WTC11 (cell line): ENCODE data around the gene ZBTB37. TPM values are rescaled to one million over a fixed set of nuclear protein-coding genes. Genes with fewer than 3 reads are reported as not detected.

ENCODE experiments used
- AR ChIP-seq: fragments of 250-450 bp; sonication (Bioruptor Pico); IDR thresholded peaks from 2 replicates; pipeline ENCODE4 v1.9.0; 2021; ENCODE audit warnings: mild to moderate bottlenecking
- ATF1 ChIP-seq: sonication (generic); formaldehyde crosslinking; IDR thresholded peaks from 2 replicates; pipeline ENCODE4 v1.8.1; 2023; ENCODE audit warnings: mild to moderate bottlenecking, moderate library complexity, missing genetic modification reagents
- CREB1 ChIP-seq: sonication (generic); formaldehyde crosslinking; IDR thresholded peaks from 2 replicates; pipeline ENCODE4 v1.8.0; 2023; ENCODE audit warnings: mild to moderate bottlenecking, missing genetic modification reagents
- CREM ChIP-seq: sonication (generic); formaldehyde crosslinking; IDR thresholded peaks from 2 replicates; pipeline ENCODE4 v1.8.1; 2022; ENCODE audit warnings: mild to moderate bottlenecking, missing genetic modification reagents, moderate library complexity
- EMX1 ChIP-seq: fragments of 250-450 bp; sonication (Bioruptor Pico); IDR thresholded peaks from 2 replicates; pipeline ENCODE4 v1.8.0; 2021; ENCODE audit warnings: mild to moderate bottlenecking
- ERG ChIP-seq: fragments of 250-450 bp; sonication (Bioruptor Pico); IDR thresholded peaks from 2 replicates; pipeline ENCODE4 v1.8.0; 2021; ENCODE audit warnings: mild to moderate bottlenecking
- ESRRA ChIP-seq: sonication (generic); formaldehyde crosslinking; IDR thresholded peaks from 2 replicates; pipeline ENCODE4 v1.8.1; 2022; ENCODE audit warnings: mild to moderate bottlenecking, missing genetic modification reagents, borderline replicate concordance
- FOXJ3 ChIP-seq: sonication (generic); formaldehyde crosslinking; IDR thresholded peaks from 2 replicates; pipeline ENCODE4 v1.9.0; 2021; ENCODE audit warnings: missing genetic modification reagents, mild to moderate bottlenecking, borderline replicate concordance
- FOXP1 ChIP-seq: sonication (generic); formaldehyde crosslinking; IDR thresholded peaks from 2 replicates; pipeline ENCODE4 v1.8.0; 2022; ENCODE audit warnings: missing genetic modification reagents, mild to moderate bottlenecking, moderate library complexity, borderline replicate concordance
- GRHL2 ChIP-seq: fragments of 250-450 bp; sonication (Bioruptor Pico); IDR thresholded peaks from 2 replicates; pipeline ENCODE4 v1.8.0; 2022; ENCODE audit warnings: mild to moderate bottlenecking, moderate library complexity; ENCODE audit not compliant: insufficient replicate concordance, severe bottlenecking
- HMGA2 ChIP-seq: fragments of 250-450 bp; sonication (Bioruptor Pico); IDR thresholded peaks from 2 replicates; pipeline ENCODE4 v1.4.0; 2021; ENCODE audit warnings: mild to moderate bottlenecking, moderate library complexity
- HMGXB4 ChIP-seq: sonication (generic); formaldehyde crosslinking; IDR thresholded peaks from 2 replicates; pipeline ENCODE4 v1.8.1; 2023; ENCODE audit warnings: mild to moderate bottlenecking, moderate library complexity, missing genetic modification reagents
- IRF2 ChIP-seq: sonication (generic); formaldehyde crosslinking; IDR thresholded peaks from 2 replicates; pipeline ENCODE4 v1.8.0; 2022; ENCODE audit warnings: low read depth, missing genetic modification reagents, borderline replicate concordance
- JAZF1 ChIP-seq: fragments of 250-450 bp; sonication (Bioruptor Pico); IDR thresholded peaks from 2 replicates; pipeline ENCODE4 v1.9.0; 2021; ENCODE audit warnings: moderate library complexity, mild to moderate bottlenecking, inconsistent platforms
- KAT7 ChIP-seq: sonication (generic); formaldehyde crosslinking; IDR thresholded peaks from 2 replicates; pipeline ENCODE4 v1.8.1; 2023; ENCODE audit warnings: missing genetic modification reagents, mild to moderate bottlenecking, borderline replicate concordance
- MLX ChIP-seq: sonication (generic); formaldehyde crosslinking; IDR thresholded peaks from 2 replicates; pipeline ENCODE4 v1.8.1; 2023; ENCODE audit warnings: mild to moderate bottlenecking, missing genetic modification reagents, moderate library complexity
- NFYB ChIP-seq: sonication (generic); formaldehyde crosslinking; conservative IDR thresholded peaks from 2 replicates; pipeline ENCODE4 v1.8.0; 2022; ENCODE audit warnings: low read depth, missing genetic modification reagents
- NR2C2 ChIP-seq: sonication (generic); formaldehyde crosslinking; IDR thresholded peaks from 2 replicates; pipeline ENCODE4 v1.8.0; 2022; ENCODE audit warnings: mild to moderate bottlenecking, missing genetic modification reagents
- PRDM15 ChIP-seq: sonication (generic); formaldehyde crosslinking; IDR thresholded peaks from 2 replicates; pipeline ENCODE4 v1.8.0; 2022; ENCODE audit warnings: missing genetic modification reagents
- RELA ChIP-seq: sonication (generic); formaldehyde crosslinking; IDR thresholded peaks from 2 replicates; pipeline ENCODE4 v1.8.1; 2022; ENCODE audit warnings: missing genetic modification reagents, mild to moderate bottlenecking, borderline replicate concordance
- SMAD4 ChIP-seq: sonication (generic); formaldehyde crosslinking; IDR thresholded peaks from 2 replicates; pipeline ENCODE4 v1.8.0; 2022; ENCODE audit warnings: mild to moderate bottlenecking, missing genetic modification reagents
- SOX15 ChIP-seq: fragments of 250-450 bp; sonication (Bioruptor Pico); IDR thresholded peaks from 2 replicates; pipeline ENCODE4 v1.9.0; 2021; ENCODE audit warnings: mild to moderate bottlenecking
- TCF7 ChIP-seq: sonication (generic); formaldehyde crosslinking; IDR thresholded peaks from 2 replicates; pipeline ENCODE4 v1.8.0; 2022; ENCODE audit warnings: mild to moderate bottlenecking, low read depth, missing genetic modification reagents, moderate library complexity
- TP53 ChIP-seq: sonication (generic); formaldehyde crosslinking; IDR thresholded peaks from 2 replicates; pipeline ENCODE4 v1.8.1; 2023; ENCODE audit warnings: mild to moderate bottlenecking, missing genetic modification reagents
- USF1 ChIP-seq: sonication (generic); formaldehyde crosslinking; IDR thresholded peaks from 2 replicates; pipeline ENCODE4 v1.8.0; 2022; ENCODE audit warnings: mild to moderate bottlenecking, missing genetic modification reagents
- ZMAT4 ChIP-seq: fragments of 250-450 bp; sonication (Bioruptor Pico); IDR thresholded peaks from 2 replicates; pipeline ENCODE4 v1.9.0; 2021; ENCODE audit warnings: mild to moderate bottlenecking
- ZNF219 ChIP-seq: sonication (generic); formaldehyde crosslinking; IDR thresholded peaks from 2 replicates; pipeline ENCODE4 v1.8.0; 2023; ENCODE audit warnings: missing genetic modification reagents, mild to moderate bottlenecking, borderline replicate concordance
- ZNF263 ChIP-seq: sonication (generic); formaldehyde crosslinking; IDR thresholded peaks from 2 replicates; pipeline ENCODE4 v1.8.1; 2022; ENCODE audit warnings: low read depth, mild to moderate bottlenecking, moderate library complexity, missing genetic modification reagents
- ZNF416 ChIP-seq: fragments of 250-450 bp; sonication (Bioruptor Pico); IDR thresholded peaks from 2 replicates; pipeline ENCODE4 v1.9.0; 2021; ENCODE audit warnings: mild to moderate bottlenecking, inconsistent platforms
- total RNA-seq: library from RNA; stranded (reverse); gene quantifications from 3 replicates; pipeline ENCODE4 v1.2.3, GENCODE V29; 2021

ZBTB37 gene
- total RNA-seq, 1 experiment from 2014 or later = 14.4 TPM

GRCh38 chr1:173868266-173869020, at the start of gene ZBTB37 (continued):
- TF ChIP-seq PRDM15 (CRISPR knock-in tag) (no peak), SOX15 (CRISPR knock-in tag) (no peak), ERG (CRISPR knock-in tag) (no peak), SMAD4 (CRISPR knock-in tag) (no peak), AR (CRISPR knock-in tag) (no peak), ZNF263 (CRISPR knock-in tag) (no peak), ZNF219 (CRISPR knock-in tag) (no peak), RELA (no peak), TCF7 (CRISPR knock-in tag) (no peak), FOXJ3 (CRISPR knock-in tag) (no peak), FOXP1 (peak; percentile 48), CREM (CRISPR knock-in tag) (peak; percentile 42; the same call in 1 of the 2 replicates), ATF1 (CRISPR knock-in tag) (no peak), GRHL2 (CRISPR knock-in tag) (no peak), TP53 (CRISPR knock-in tag) (no peak), NR2C2 (peak; percentile 77), MLX (no peak), USF1 (CRISPR knock-in tag) (no peak), ZMAT4 (no peak), ESRRA (CRISPR knock-in tag) (no peak), EMX1 (CRISPR knock-in tag) (no peak), CREB1 (no peak), NFYB (no peak), HMGA2 (CRISPR knock-in tag) (no peak), IRF2 (CRISPR knock-in tag) (no peak), KAT7 (CRISPR knock-in tag) (peak; percentile 25; the same call in 1 of the 2 replicates), ZNF416 (peak; percentile 57; the same call in 1 of the 2 replicates), HMGXB4 (CRISPR knock-in tag) (0 out of 2 replicates have a peak, but pooled peaks have one; percentile 12), JAZF1 (CRISPR knock-in tag) (no peak)
